Activated CD4-positive, alpha-beta T cell treated with anti-CD3 and anti-CD28 coated beads for 36 hours (primary cell): Measurements from ENCODE around the gene RCN2. TPM values are rescaled to one million over a fixed set of nuclear protein-coding genes. Genes with fewer than 3 reads are reported as not detected.

Experiments
- ATAC-seq: fragments of 200-7000 bp; cut with Tn5 transposase; one replicate; pipeline ENCODE4 v1.10.0; 2021; ENCODE audit warnings: mild to moderate bottlenecking, moderate library complexity
- CTCF ChIA-PET: fragments of 350-600 bp; sonication (Branson Sonifier 250); formaldehyde crosslinking; loops from one replicate; lab custom pipeline; 2021; ENCODE audit warnings: antibody characterized with exemption; lab: Charles Lee
- POLR2A ChIA-PET: fragments of 350-600 bp; sonication (Branson Sonifier 250); formaldehyde crosslinking; loops from one replicate; lab custom pipeline; 2021; ENCODE audit warnings: antibody characterized with exemption, inconsistent platforms; lab: Charles Lee
- DNase-seq: peaks from one replicate; pipeline ENCODE4 v3.0.0-alpha.2; 2020
- H3K27ac Mint-ChIP-seq: one replicate; pipeline ENCODE4 v1.8.0; 2021; ENCODE audit warnings: mixed read lengths
- H3K27me3 Mint-ChIP-seq: one replicate; pipeline ENCODE4 v1.8.0; 2021; ENCODE audit warnings: mixed read lengths
- H3K36me3 Mint-ChIP-seq: one replicate; pipeline ENCODE4 v1.8.0; 2021; ENCODE audit warnings: low read depth, mixed read lengths
- H3K4me1 Mint-ChIP-seq: one replicate; pipeline ENCODE4 v1.8.0; 2021; ENCODE audit warnings: mixed read lengths
- H3K4me3 Mint-ChIP-seq: one replicate; pipeline ENCODE4 v1.8.0; 2021; ENCODE audit warnings: mild to moderate bottlenecking, moderate library complexity, mixed read lengths
- H3K9me3 Mint-ChIP-seq: one replicate; pipeline ENCODE4 v1.8.0; 2021; ENCODE audit warnings: low read depth, mixed read lengths
- intact Hi-C, 2 experiments: fragments of 100-400 bp; cut with DNase I in 1 of 2; cut with micrococcal nuclease in 1 of 2; formaldehyde crosslinking; loops; one replicate each; pipeline versions ENCODE4 v1.14.2 to v1.15.1; 2022 to 2024; cut with DNase I, micrococcal nuclease
- total RNA-seq, 2 experiments: library from RNA; stranded (reverse); gene quantifications; one replicate each; pipeline ENCODE4 v1.2.3, GENCODE V29; 2021

Gene RCN2
- total RNA-seq, 2 experiments from 2014 or later = 16.6 to 18.9 TPM

- Mint-ChIP-seq H3K27me3 (no peaks in the 10 kb centered on the region), H3K36me3 (peaks cover 64% of the 10 kb centered on the region), H3K4me1 (peaks cover 89% of the 10 kb centered on the region), H3K27ac (peak overlapping the region; percentile 94), H3K9me3 (peaks cover 6% of the 10 kb centered on the region), H3K4me3 (peak overlapping the region; percentile 67)
- no peak for DNase-seq
- POLR2A ChIA-PET = interaction anchor here (1.0 kb wide), 1 partner anchor 36 kb away, joined by 4 read pairs; no protein-coding TSS in a partner anchor
- CTCF ChIA-PET = interaction anchor here (1.0 to 3.2 kb wide), 2 partner anchors 11 to 17 kb away, joined by 6 to 9 read pairs; no protein-coding TSS in a partner anchor
- intact Hi-C loops = loop anchor here (2.0 to 10.0 kb wide), 2 partner anchors 18 to 1032 kb away; no protein-coding TSS in a partner anchor
- ATAC-seq = no peak
Measured at GRCh38 chr15:77002436-77002835, 70.9 kb downstream of the RCN2 start.

GRCh38 chr15:77002954-77003912 lies 71.7 kb downstream of the RCN2 start:
- intact Hi-C loops = loop anchor here (1.0 to 10.0 kb wide), 4 partner anchors 10 to 1032 kb away; no protein-coding TSS in a partner anchor
- ChIA-PET CTCF (interaction anchor here (0.6 to 3.2 kb wide), 5 partner anchors 10 to 1290 kb away, joined by 3 to 9 read pairs (median 3); partner anchors contain the start of gene CSPG4), POLR2A (interaction anchor here (1.0 kb wide), 1 partner anchor 35 kb away, joined by 4 read pairs; no protein-coding TSS in a partner anchor)
- peak; percentile 86 for ATAC-seq
- Mint-ChIP-seq H3K36me3 (peaks cover 64% of the 10 kb centered on the region), H3K27me3 (no peaks in the 10 kb centered on the region), H3K27ac (peak overlapping the region; percentile 94), H3K4me3 (peak overlapping the region; percentile 67), H3K9me3 (peaks cover 6% of the 10 kb centered on the region), H3K4me1 (peaks cover 84% of the 10 kb centered on the region)
- peak; percentile 88 for DNase-seq

Other genes starting within 250 kb of the RCN2 start
- 10 to 100 TPM; 25.9 to 35.2 TPM for gene SCAPER, start 26.4 kb upstream of the RCN2 start, total RNA-seq
- 100 to 1,000 TPM; 100 to 125 TPM for gene PSTPIP1, start 63.4 kb downstream of the RCN2 start, total RNA-seq
- 10 to 100 TPM; 26.2 to 28.4 TPM for gene TSPAN3, start 139.4 kb downstream of the RCN2 start, total RNA-seq